HG03060 (cell line): Measurements from ENCODE around the gene PDE6D.

Experiments used
- ATAC-seq: cut with Tn5 transposase; IDR thresholded peaks from one replicate; pipeline ENCODE4 v1.9.1; 2021; ENCODE audit warnings: low read depth, moderate number of reproducible peaks; ENCODE audit not compliant: unreplicated experiment

PDE6D gene

GRCh38 chr2:231708773-231709635, 72.1 kb downstream of the PDE6D start:
- ATAC-seq, result no peak

- ATAC-seq, result peak; percentile 37
Measured at GRCh38 chr2:231707927-231708772, 72.9 kb downstream of the PDE6D start, which contains the start of gene PTMA. Gene PTMA (plus strand): TSS chr2:231708525. CDS start chr2:231708707, 182 bp downstream.

GRCh38 chr2:231707625-231707926, 73.5 kb downstream of the PDE6D start:
- ATAC-seq, result no peak

GRCh38 chr2:231706731-231707624, 74.1 kb downstream of the PDE6D start:
- peak; percentile 43 for ATAC-seq

- ATAC-seq, result no peak
Measured at GRCh38 chr2:231704017-231704416, 77.1 kb downstream of the PDE6D start.

- no peak for ATAC-seq
Measured at GRCh38 chr2:231701456-231702373, 79.4 kb downstream of the PDE6D start.

GRCh38 chr2:231699006-231699405, 82.1 kb downstream of the PDE6D start:
- no peak for ATAC-seq

- no peak for ATAC-seq
Measured at GRCh38 chr2:231696004-231696367, 85.1 kb downstream of the PDE6D start.

- ATAC-seq, result no peak
Measured at GRCh38 chr2:231693956-231694355, 87.1 kb downstream of the PDE6D start.

- ATAC-seq, result no peak
Measured at GRCh38 chr2:231692847-231693246, 88.2 kb downstream of the PDE6D start.

- ATAC-seq, result no peak
Measured at GRCh38 chr2:231691251-231691772, 89.8 kb downstream of the PDE6D start.

- no peak for ATAC-seq
Measured at GRCh38 chr2:231689124-231689893, 91.8 kb downstream of the PDE6D start.

GRCh38 chr2:231688719-231689118, 92.4 kb downstream of the PDE6D start:
- no peak for ATAC-seq

GRCh38 chr2:231687961-231688360, 93.1 kb downstream of the PDE6D start:
- ATAC-seq, result no peak

- ATAC-seq, result no peak
Measured at GRCh38 chr2:231687133-231687852, 93.8 kb downstream of the PDE6D start.

GRCh38 chr2:231686192-231687100, 94.6 kb downstream of the PDE6D start:
- no peak for ATAC-seq
